GM18520 (cell line): Measurements from ENCODE around the gene CPED1.
"Not testable (repeated sequence)": the region's sequence is repeated elsewhere in the genome, so short reads cannot be mapped to it uniquely, and the experiment has no call there.

Source experiments
- ATAC-seq: cut with Tn5 transposase; IDR thresholded peaks from one replicate; pipeline ENCODE4 v1.9.1; 2021; ENCODE audit not compliant: unreplicated experiment

Gene CPED1

DNA sequence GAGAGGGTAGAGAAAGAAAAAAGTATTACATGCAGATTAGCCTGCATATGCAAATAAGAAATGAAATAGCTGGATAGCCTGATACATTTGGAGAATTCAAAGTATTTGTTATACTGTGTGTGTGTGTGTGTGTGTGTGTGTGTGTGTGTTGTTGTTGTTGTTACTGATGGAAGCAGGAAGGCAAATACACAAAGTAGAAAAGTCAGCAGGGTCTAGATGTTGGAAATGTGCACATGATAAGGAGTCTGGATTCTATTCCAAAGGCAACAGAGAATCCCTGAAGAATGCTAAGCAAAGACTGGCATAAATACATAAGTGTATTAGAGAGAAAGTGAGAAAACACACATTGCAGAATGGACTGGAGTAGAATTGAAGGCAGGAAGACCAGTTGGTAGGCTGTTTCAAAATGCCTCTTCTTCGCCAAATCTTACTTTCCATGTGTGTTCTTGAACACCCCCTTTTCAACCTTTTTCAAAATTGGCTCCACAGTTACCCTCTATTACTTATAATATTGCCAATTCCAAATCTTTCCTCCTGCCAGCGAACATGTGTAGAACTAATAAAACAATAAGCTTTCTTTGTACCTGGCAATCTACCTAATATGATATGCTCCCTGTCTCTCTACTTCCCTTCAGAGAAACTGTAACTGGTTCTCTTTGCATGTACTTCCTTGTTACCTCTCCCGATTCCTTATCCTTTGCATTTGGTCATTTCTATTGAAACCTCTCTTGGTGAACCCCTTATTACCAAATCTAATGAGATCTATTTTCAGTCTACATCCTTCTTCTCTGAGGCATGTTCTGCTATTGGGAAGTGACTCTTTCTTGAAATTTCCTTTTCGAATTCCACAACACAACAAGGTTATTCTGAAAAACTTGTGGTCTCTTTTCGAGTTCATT, 6.2 kb downstream of the CPED1 start:
- ATAC-seq = no peak

GRCh38 chr7:120995654-120996053, 7.1 kb downstream of the CPED1 start:
- no peak for ATAC-seq

- no peak for ATAC-seq
Observed at GRCh38 chr7:120996333-120996987, 7.9 kb downstream of the CPED1 start.

DNA sequence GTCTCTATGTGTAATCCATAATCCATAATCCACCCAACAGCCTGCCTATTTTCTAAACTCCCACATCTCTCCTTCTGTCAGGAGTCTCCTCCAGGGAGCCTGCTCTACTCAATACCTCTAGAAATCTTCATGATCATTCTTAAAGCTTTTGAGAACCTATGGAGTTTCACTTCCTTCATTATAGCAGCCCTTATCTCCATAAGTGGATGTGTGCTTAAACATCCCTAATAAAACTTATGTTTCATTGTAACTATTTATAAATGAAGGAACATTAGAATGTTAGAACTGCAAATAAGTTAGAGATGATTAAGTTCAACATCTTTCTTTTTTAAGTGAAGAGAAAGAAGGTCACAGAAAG, 8.5 kb downstream of the CPED1 start:
- ATAC-seq = no peak

DNA sequence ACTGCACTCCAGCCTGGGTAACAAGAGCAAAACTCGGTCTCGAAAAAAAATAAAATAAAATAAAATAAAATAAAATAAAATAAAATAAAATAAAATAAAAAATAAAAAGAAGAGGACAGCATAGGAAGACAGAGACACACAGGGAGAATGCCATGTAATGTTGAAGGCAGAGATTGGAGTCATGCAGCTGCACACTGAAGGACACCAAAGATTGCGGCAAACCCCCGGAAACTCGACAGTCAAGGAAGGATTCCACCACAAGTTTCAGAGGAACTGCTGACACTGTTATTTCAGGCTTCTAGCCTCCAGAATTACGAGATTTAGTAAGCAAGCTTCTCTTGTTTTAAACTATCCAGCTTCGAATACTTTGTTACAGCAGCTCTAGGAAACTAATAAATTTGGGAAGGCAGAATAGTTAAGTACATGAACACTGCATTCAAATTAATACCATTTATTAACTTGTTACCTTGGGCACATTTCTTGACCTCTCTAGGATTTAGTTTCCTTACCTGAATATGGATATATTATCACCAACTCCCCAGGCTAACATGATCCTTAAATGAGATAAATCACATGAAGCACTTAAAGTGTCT, 9.5 kb downstream of the CPED1 start:
- ATAC-seq = no peak

GRCh38 chr7:120998520-120998919, 10.0 kb downstream of the CPED1 start:
- ATAC-seq = no peak

- ATAC-seq = no peak
Observed at GRCh38 chr7:120998996-120999565, 10.6 kb downstream of the CPED1 start.

GRCh38 chr7:121000081-121000983, 11.8 kb downstream of the CPED1 start:
- no peak for ATAC-seq

DNA sequence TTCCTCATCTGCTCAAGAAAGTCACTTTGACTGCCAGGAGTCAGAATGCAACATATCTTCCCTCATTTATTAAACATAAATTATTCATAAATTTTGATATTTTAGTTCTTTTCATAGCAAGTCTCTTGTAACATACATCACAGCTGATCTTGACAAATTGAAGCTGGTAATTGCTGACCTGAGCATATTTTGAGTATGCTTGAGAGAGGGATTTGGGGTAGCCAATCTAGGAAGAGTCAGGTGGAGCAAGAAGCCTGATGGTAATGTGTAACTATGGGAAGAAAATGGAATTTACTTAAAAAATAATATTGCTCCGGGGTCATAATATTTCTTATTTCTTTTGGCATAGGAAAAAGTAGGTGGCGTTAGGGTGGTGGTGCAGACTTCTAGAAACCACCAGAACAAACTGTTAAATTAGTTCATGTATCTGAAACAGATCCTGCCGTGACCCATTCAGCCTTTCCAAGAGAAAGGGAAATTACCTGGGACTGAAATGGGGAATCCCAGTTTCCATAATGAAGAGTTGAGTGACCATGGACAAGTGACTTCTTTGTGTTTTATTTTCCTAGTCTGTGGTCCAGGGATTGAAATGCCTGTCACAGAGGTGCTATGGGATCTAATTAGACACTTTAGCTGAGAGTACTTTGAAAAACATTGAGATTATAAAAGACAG, 12.9 kb downstream of the CPED1 start:
- ATAC-seq = no peak

- ATAC-seq = no peak
Observed at GRCh38 chr7:121002048-121002756, 13.7 kb downstream of the CPED1 start.

DNA sequence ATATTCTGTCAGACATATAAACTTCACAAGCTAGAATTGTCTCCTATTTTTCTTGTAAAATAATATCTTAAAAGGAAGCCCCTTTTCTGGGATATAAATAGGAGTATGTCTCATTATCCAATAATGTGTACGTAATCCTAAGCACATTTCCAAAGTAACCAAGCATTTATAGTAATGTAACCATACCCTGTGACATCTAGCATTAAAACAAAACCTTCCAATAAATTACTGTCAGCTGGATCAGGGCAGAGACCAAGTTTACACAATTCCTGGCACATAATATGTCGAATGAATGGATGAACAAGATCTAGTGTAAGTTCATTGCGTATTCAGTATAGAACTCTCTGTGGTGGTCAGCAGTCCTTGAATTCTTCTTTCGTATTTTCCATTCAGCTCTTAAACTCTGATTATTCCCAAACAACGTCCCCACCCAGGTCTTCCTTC, 14.3 kb downstream of the CPED1 start:
- no peak for ATAC-seq

DNA sequence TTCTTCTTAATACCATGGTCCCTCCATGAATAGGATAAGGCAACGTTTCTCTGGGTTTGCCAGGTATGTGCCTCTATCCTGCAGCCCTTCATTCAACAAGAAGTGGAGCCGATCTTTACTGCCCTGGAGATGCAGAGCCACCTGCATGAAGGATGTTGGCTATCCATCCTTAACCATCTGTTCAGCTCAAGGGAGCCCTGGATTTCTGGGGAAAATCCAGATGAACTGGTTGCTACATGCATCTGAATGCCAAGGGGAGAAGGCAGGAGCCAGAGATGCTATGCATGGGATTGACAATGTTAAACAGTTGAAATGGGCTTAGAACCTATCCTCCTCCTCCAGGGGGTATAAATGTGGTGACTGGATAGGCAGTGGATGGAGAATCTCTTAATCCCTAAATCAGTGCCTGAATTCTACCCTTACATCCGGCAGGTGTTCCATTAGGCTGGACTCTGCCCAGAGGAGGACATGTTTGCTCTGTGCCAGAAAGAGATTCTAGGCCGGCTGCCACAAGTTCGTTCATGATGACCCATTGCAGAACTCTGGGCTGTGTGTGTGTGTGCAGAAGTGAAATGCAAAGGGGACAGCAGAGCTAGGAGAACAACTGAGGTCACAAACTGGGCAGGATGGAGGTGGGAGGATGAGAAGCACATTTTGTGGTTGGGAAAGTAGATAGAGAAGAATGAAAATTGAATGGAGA, 15.6 kb downstream of the CPED1 start:
- ATAC-seq = no peak

GRCh38 chr7:121005058-121005457, 16.5 kb downstream of the CPED1 start:
- ATAC-seq = not testable (repeated sequence)

DNA sequence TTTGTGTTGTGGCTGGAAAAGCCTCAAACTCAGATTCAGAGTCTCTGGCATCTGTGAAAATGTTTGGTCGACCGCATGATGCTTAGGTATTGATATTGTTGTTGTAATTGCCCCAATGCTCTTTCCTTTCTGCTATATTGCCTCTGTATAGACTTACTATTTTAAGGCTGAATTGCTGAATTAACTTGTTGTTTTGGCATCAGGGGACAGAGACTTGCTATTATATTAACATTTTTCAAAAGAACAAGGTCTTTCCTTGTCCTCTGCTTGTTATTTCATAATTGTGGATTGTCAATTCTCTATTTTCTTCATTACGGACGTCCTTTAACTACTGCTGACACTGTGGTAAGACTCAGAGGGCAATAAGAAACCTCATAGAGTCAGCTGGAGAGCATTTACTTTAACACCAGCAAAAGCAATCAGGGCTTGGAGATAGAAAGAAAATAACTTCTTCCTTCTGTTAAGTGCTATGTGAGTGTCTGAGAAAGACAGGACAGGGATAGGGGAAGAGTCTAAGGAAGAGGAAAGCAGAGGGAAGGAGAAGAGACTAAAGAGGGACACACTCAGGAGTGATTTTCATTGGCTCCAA, 17.6 kb downstream of the CPED1 start:
- no peak for ATAC-seq

- ATAC-seq = no peak
Observed at GRCh38 chr7:121006711-121007315, 18.3 kb downstream of the CPED1 start.

DNA sequence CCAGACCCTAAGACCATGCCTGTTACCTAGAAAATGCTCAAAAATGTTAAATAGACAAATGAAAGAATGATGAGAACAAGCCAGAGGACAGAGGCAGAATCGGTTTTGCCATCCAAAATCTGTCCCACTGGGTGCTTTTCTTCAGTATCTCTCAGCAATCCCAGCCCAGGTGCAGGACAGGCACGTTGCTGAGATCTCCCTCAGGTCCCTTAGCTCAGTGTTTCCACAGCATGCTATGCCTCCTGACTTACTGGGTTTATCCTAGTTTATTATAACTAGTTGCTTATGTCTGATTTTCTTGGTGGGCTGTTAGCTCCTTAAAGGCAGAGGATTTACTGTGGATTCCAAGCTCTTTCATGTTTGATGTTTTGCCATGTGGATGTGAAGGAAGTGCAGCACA, 20.3 kb downstream of the CPED1 start:
- ATAC-seq = no peak

- no peak for ATAC-seq
Observed at GRCh38 chr7:121011401-121011800, 22.9 kb downstream of the CPED1 start.
